Non-pigmented ciliary epithelial cell (primary cell): Measurements from ENCODE around the gene CROT.
"Not testable (repeated sequence)": the region's sequence is repeated elsewhere in the genome, so short reads cannot be mapped to it uniquely, and the experiment has no call there.

ENCODE experiments used
- DNase-seq: peaks from one replicate; pipeline ENCODE4 v3.0.0-alpha.2; 2010; ENCODE audit warnings: low read depth

CROT gene, protein sequence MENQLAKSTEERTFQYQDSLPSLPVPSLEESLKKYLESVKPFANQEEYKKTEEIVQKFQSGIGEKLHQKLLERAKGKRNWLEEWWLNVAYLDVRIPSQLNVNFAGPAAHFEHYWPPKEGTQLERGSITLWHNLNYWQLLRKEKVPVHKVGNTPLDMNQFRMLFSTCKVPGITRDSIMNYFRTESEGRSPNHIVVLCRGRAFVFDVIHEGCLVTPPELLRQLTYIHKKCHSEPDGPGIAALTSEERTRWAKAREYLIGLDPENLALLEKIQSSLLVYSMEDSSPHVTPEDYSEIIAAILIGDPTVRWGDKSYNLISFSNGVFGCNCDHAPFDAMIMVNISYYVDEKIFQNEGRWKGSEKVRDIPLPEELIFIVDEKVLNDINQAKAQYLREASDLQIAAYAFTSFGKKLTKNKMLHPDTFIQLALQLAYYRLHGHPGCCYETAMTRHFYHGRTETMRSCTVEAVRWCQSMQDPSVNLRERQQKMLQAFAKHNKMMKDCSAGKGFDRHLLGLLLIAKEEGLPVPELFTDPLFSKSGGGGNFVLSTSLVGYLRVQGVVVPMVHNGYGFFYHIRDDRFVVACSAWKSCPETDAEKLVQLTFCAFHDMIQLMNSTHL

DNA sequence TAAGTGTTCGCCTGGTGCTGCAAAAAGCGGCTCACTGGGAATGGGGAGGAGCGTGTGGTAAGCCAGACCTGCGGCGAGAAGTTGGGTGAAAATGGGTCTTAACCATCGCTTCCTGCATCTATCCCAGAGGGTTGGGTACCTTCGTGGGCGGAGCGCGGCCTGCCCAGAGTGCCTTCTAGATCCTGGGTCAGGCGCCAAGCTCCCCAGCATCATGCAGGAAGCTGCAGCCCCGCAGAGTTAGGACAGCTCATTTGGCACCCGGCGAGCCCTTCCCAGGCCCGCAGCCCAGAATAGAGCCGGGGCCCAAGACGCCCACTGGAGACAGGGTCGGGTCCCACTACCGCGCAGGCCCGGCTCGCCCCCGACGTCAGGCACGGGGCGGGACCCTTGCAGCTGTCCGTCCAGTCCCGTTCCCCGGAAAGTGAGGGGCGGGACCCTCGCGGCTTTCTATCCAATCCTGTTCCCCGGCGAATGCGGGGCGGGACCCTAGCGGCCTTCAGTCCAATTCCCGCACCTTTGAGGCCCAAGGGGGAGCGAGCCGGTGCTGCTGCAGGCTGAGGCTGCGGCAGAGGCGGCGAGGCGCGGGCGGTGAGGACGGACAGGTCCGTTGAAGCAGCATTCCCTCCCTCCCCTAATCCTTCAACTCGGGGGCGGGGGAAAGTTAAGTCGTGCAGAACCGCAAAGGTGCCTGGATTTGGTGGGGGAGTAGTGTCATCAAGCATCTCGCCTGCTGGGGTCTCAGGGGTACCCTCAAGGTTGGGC is at the start of gene CROT:
Gene CROT (plus strand): TSS at position 499 of the 762 bp plus-strand sequence. CDS start 3,405 bp downstream, outside the sequence.
- peak; percentile 64 for DNase-seq

DNA sequence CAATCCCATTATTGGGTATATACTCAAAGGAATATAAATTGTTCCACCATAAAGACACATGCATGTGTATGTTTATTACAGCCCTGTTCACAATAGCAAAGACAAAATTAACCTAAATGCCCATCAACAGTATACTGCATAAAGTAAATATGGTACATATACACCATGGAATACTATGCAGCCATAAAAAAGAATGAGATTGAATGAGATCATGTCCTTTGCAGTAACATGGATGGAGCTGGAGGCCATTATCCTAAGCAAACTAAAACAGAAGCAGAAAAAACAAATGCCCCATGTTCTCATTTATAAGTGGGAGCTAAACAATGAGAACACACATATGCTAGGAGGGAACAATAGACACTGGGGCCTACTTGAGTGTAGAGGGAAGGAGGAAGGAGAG is 44.7 kb upstream of the CROT start:
- no peak for DNase-seq

DNA sequence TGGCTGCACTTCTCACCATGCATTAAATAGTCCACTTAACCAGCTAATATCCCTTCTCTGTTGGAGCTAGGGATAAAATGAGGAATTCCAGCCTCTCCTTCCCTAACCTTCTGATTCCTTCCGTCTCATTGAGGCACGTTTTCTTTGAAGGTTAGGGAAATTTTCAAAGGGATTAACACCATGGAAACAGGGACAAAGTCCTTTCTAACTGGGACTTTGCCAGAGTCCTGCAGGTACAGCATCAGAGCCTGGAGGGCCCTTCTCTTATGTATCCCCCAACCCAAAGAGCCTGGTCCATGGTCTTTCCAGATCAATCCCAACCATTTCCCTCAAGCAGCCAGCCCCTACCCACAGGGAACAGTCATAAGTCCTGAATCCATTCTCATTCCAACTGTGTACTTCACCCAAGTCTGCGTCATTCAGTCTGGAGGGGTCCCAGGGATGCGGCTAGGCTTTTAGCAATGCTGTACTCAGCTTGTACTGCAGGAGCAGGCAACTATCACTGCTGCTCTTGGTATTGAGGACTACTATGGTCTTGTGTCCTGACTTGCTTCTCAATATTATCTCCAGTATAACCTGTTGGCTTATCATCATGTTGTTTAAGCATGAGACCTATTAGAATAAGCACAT is 34.6 kb upstream of the CROT start:
- DNase-seq = no peak

DNA sequence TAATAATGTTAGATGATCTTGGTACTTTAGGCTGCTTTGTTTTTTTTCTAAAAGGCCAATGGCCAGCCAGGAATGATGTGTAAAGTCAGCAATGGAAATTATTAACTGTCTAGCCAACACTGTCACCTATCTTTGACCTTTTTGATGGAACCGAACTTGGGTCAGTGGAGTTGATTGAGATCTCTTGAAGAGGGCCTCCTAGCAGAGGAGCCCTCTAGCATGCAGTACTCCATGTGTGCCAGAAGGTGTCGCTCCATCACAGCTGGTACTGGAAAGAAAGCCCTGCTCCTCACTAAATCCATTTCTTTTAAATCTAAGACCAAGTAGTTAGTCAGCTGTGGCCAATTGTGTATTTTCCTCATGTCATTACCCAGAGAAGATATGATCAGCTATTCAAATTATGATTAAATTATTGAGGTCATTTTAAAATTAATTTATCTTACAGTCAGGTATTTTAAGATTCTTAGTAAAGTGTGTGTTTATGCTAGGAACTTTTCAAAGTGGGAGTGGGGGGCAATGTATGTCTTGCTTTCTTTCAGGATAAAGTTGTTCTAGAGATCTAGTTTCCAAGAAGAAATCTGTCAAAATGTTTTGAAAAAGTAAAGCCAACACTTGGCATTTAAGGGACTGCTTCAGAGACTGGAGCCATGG is 33.1 kb upstream of the CROT start:
- DNase-seq = no peak

DNA sequence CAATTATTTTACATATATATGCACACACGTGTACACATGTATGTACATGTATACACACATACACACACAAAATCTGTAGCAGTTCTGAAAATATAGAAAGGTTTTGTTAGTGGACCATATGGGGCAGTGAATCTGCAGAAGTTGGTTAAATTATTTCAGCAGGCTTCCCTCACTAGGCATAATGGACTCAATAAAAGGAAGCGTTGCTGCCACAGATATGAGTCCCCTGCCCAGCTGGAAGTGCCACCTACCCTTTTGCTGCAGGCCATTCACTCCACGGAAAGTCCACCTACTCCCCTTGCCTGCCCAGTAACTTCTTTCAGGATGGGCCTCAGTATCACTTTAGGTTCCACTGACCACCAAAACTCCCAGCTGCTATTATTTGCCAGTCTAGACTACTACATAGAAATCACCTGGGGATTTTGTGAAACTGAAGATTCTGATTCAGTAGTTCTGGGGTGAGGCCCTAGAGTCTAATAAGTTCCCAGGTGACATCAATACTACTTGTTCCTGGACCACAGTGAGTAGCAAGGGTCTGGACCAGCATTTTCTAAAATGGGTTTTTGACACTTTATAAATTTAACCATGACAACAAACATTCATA is 29.3 kb upstream of the CROT start:
- no peak for DNase-seq

DNA sequence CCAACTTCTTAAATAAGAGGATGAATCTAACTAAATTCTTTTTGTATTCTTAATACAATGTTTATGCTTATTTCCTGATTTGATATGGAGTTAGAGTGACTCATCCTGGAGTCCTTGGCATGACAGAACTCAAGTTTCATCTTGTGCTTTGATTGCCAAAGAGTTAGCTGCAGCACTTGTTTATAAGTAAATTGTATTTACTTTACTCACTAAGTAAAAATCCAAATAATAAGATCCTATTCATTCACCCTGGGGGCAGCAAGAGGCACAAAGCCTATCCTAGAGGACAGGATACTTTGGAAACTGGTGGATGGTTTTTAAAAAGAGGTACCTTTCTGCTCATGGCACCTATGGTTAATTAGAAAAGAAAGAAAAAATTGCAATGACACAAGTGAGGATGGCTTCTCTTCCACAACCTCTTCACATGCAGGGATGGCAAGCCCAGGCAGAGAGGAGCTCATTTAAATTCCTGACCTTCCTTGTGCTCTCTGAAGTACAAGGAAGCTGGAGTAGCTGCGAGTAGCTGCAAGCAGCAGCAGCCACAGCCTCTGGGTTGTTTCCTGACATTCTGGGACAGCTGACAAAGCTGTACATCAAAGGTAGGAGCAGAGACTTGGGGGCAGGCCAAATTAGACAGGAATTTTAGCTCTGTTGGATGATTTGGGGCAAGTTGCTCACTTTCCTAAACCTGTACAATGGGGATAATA is 28.5 kb upstream of the CROT start:
- DNase-seq = peak; percentile 75

DNA sequence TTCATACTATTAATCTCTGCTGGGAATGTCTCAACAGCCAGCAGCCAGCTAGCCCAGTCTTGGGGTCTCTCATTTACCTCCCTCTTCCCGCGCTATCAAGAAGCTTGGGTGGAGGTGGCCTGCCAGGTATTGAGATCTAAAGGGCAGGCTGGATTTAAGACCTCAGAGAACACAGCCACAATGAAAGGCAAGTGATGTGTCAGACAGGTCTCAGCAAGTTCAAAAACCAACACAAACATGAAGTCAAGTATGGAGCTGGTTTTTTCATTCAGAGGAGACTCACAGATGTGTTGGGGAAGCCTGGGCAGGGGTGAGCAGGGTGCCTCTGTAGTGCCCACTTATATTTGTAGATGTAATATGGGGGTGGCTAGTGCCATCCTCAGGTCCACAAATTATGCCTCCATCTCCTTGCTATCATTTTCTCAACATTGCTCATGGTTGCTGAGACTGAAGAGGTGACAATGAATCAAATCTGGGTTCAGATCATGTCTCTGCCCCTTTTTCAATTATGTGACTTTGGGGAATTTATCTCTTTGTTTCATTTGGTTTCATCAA is 27.7 kb upstream of the CROT start:
- DNase-seq = no peak

DNA sequence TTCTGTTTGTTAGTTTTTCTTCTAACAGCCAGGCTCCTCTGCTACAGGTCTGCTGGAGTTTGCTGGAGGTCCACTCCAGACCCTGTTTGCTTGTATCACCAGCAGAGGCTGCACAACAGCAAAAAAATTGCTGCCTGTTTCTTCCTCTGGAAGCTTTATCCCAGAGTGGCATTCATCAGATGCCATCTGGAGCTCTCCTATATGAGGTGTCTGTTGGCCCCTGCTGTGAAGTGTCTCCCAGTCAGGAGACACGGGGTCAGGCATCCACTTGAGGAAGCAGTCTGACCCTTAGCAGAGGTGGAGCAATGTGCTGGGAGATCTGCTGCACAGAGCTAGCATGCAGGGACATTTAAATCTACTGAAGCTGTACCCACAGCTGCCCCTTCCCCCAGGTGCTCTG is 26.7 kb upstream of the CROT start:
- DNase-seq = no peak

DNA sequence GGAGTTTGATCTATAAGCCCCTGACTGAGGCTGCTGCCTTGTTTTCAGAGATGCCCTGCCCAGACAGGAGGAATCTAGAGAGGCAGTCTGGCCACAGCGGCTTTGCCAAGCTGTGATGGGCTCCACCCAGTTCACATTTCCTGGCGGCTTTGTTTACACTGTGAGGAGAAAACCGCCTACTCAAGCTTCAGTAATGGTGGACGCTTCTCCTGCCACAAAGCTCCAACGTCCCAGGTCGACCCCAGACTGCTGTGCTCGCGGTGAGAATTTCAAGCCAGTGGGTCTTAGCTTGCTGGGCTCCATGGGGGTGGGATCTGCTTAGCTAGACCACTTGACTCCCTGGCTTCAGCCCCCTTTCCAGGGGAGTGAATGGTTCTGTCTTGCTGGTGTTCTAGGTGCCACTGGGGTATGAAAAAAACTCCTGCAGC is 26.3 kb upstream of the CROT start:
- DNase-seq = not testable (repeated sequence)

DNA sequence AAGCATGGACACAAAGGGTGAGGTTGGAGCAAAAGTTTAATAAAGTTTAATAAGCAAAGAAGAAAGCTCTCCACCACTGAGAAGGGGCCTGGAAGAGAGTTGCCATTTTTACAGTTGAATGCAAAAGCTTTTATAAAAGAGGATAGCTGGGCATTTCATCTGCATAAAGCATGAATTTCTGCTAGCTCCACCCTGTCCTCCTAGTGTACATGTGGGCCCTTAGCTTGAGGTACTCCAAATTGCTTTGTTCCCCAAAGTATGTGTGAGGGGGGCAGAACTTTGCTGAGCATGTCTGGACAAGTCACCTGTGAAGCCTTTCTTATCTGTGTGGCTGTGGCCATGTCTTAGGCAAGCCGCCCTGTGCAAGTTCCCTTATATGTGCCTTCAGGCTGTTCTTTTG is 22.6 kb upstream of the CROT start:
- no peak for DNase-seq

DNA sequence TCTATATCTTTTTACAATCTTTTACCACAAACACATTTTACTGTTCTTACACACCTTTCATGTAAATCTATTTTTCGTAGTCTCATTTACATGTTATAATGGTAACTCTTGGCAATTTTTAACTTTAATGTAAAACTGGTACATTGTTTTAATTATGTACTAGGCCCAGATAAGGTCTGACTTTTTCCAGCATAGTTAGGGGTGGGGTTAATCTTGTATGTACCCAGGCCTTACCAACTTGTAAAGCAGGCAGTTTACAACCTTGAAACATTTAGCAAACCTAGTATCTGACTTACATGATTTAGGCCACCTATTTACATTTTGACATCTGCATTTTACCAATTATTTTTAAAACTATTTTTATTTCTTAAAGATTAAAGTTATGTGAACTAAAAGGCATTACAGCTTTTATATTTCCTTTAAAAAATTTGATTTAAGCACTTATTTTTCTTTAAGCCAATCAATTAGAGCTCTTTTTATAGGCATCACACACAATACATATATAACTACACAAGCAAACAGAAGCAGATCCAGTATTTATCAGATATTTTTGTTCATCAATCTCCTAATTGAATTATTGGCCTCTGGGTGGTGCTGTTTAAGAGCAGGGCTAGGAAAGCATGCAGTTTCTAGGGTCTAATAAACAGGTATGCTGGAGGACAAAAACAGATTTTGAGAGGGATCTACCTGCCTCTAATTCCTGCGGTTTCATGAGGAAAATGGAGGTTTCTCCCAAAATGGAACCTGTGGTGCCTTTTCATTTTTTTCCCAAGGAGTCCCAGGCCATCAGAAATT is 19.7 kb upstream of the CROT start:
- DNase-seq = no peak

DNA sequence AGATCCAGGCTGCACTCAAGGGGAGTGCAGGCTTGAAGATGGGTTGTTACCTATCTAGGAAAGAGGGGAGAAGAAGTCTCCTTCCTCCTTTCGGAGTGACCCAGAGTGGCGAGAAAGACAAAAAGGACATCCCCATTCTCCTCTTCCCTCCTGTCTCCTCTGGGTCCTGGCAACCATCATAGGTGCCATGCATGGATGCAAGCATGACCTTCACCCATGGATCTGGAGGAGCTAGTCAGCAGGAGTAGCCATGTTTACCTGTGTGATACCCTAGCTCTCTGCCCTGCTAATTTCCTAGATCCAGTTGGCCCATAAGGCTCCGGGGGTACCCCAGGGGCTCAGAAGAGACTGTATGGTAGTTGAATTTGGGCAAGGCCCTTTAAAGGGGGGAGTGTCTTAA is 17.2 kb upstream of the CROT start:
- no peak for DNase-seq

DNA sequence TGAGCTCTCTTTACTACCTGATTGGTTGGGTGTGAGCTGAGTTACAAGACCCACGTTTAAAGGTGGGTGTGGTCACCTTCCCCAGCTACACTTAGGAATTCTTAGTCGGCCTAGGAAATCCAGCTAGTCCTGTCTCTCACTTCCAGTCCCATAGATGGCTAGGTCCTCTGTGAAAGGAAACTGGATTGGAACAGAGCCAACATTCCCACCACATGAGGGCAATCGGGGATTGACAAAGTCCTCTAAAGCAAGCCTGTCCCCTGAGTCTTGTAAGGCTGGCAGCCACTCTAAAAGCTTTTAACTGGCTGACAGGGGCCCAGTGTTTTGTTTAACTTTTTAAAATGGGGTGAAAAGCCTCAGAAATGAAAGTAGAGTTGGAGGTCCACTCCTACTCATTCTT is 15.1 kb upstream of the CROT start:
- no peak for DNase-seq

DNA sequence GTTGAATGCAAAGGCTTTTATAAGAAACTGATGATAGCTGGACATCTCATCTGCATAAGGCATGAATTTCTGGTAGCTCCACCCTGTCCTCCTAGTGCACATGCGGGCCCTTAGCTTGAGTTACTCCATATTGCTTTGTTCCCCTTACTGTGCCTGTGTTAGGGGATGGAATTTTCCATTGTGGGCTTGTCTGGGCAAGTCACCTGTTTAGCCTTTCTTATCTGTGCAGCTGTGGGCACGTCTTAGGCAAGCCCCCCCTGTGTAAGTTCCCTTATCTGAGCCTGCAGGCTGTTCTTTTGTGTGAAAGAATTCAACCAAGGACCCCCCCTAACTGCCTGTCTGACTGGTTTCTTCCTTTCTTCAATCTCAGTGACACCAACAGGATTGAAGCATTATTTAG is 14.5 kb upstream of the CROT start:
- no peak for DNase-seq

DNA sequence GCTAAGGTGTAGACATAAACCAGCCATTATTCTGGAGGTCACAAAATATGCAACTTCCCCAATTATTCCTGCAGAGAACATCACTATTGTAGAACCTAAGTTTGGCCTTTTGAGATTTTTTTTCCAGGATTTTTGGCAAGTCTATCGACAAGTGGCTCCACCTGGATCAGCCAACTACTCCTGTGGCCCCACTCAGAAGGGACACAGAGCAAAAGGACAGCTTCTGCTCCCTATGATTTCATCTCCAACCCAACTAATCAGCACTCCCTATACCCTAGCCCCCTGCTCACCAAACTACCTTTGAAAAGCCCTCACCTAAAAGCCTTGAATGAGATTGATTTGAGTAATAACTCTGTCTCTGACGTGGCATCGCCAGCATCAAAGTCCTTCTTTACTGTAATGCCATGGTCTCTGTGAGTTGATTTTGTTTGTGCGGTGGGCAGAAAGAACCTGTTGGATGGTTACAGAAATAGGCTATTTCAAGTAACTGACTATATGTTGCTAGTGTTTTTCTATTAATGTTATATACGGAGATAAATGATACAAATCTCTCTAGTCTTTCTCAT is 13.7 kb upstream of the CROT start:
- DNase-seq = no peak

DNA sequence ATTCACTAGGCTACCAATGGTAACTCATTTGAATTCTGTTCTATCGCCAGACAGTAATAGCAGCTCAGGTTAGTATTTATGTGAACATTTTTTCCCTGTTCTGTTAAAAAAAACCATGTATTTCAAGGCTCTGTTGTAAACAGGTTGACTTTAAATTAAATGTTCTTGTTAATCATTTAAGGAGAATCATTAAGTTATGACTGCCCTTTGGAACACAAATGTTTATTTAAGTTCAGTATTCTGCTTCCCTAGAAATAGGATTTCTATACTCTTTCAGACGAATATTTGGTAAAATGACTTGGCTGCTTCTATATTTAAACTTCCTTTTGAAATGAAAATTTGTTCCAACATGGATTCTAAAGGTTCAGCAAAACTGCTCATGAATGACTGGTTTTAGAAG is 13.1 kb upstream of the CROT start:
- DNase-seq = no peak

DNA sequence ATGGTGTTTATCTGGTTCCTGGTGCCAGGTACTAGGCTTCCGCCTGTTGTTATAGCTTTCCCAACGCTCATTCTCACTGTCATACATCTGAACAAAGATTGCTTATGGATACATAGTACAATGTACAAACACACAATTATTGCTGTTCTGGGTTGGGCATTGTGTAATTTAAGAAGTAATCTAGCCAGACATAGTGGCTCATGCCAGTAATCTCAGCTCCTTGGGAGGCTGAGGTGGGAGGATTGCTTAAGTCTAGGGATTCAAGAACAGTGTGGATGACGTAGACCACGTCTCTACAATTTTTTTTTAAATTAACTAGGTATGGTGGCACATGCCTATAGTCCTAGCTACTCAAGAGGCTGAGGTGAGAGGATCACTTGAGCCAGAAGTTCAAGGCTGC is 9.3 kb upstream of the CROT start:
- DNase-seq = no peak

DNA sequence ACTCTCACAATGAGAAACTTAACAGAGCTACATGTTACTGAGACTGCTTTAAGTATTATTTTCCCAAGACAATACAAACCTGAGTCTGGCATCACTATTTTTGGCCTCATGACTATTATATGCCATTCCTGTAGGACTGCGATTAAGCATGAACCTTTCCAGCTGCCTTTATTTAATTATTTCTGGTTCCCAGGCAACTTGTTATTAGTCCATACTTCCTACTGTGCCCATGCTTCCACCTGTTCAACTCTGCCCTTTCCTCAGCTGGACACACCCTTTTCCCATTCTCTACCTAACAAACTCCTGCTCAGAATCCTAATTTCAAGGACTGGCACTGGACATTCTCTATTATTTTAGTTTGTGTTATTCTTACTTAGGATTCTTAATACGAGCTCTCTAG is 8.1 kb upstream of the CROT start:
- DNase-seq = no peak

DNA sequence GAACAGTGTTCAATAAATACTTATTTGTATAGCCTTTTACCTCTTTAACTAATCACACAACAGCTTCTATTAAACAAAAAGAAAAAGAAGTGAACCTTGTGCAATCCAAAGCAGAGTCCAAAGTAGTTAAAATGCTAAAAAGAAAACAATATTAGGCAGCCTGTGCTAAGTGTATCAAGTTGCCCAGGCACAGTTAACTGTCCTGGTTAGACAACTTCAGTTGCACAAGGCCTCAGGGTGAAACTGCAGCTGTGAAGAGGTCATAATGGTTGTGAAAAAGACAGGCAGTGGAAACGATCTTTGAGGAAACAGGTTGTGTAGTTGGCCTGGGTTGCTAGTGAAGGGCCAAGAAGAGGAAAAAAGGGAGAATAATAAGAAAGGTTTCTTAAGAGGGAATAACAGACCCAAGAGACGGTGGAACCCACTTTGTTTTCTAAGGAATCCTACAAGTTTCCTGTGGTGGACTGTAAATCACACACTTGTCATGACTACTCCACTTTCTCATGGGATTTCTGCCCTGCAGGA is 6.0 kb upstream of the CROT start:
- no peak for DNase-seq
